H9 (cell line): ENCODE results near the gene SYNC. TPM values are rescaled to one million over a fixed set of nuclear protein-coding genes. Genes with fewer than 3 reads are reported as not detected.
A peak's percentile ranks its signal among the peaks of the same experiment; 100 is the strongest.

Source experiments
- DNase-seq: peaks from one replicate; pipeline ENCODE4 v3.0.0-alpha.2; 2017
- H2AFZ ChIP-seq: one replicate; pipeline ENCODE4 v1.6.1; 2013; ENCODE audit warnings: mild to moderate bottlenecking, low read length, control low read depth, moderate library complexity
- H2AK5ac ChIP-seq: 2 replicates; pipeline ENCODE4 v1.6.1; 2013; ENCODE audit warnings: low read length, control low read depth, mixed read lengths; ENCODE audit not compliant: insufficient read length
- H2BK120ac ChIP-seq: one replicate; pipeline ENCODE4 v1.6.1; 2013; ENCODE audit warnings: low read depth, mild to moderate bottlenecking, low read length, control low read depth, inconsistent platforms; ENCODE audit not compliant: poor library complexity, severe bottlenecking
- H2BK12ac ChIP-seq: 2 replicates; pipeline ENCODE4 v1.6.1; 2013; ENCODE audit warnings: low read length, control low read depth, mixed read lengths, low read depth; ENCODE audit not compliant: insufficient read length
- H2BK15ac ChIP-seq: 2 replicates; pipeline ENCODE4 v1.6.1; 2013; ENCODE audit warnings: low read depth, low read length, control low read depth
- H2BK20ac ChIP-seq: one replicate; pipeline ENCODE4 v1.6.1; 2013; ENCODE audit warnings: low read depth, mild to moderate bottlenecking, low read length, control low read depth, inconsistent platforms; ENCODE audit not compliant: poor library complexity, severe bottlenecking
- H2BK5ac ChIP-seq: 2 replicates; pipeline ENCODE4 v1.6.1; 2013; ENCODE audit warnings: low read length, control low read depth, mixed read lengths; ENCODE audit not compliant: insufficient read length
- H3K14ac ChIP-seq: 2 replicates; pipeline ENCODE4 v1.6.1; 2013; ENCODE audit warnings: low read length, control low read depth; ENCODE audit not compliant: insufficient read depth
- H3K18ac ChIP-seq: 2 replicates; pipeline ENCODE4 v1.6.1; 2013; ENCODE audit warnings: low read depth, mild to moderate bottlenecking, mixed read lengths, low read length, control low read depth; ENCODE audit not compliant: insufficient read length
- H3K23ac ChIP-seq: 2 replicates; pipeline ENCODE4 v1.6.1; 2013; ENCODE audit warnings: low read length, control low read depth, mixed read lengths, low read depth; ENCODE audit not compliant: insufficient read length
- H3K23me2 ChIP-seq: 2 replicates; pipeline ENCODE4 v1.6.1; 2013; ENCODE audit warnings: low read depth, mild to moderate bottlenecking, mixed read lengths, low read length, control low read depth; ENCODE audit not compliant: insufficient read length, poor library complexity, severe bottlenecking
- H3K27ac ChIP-seq: 2 replicates; pipeline ENCODE4 v1.5.1; 2013; ENCODE audit warnings: low read length, control low read depth, mixed read lengths, low read depth; ENCODE audit not compliant: insufficient read length
- H3K27me3 ChIP-seq: 2 replicates; pipeline ENCODE4 v1.6.1; 2013; ENCODE audit warnings: low read length, control low read depth, inconsistent platforms; ENCODE audit not compliant: insufficient read depth
- H3K4ac ChIP-seq: 2 replicates; pipeline ENCODE4 v1.6.1; 2013; ENCODE audit warnings: low read depth, mild to moderate bottlenecking, control low read depth, inconsistent platforms, low read length, moderate library complexity
- H3K4me1 ChIP-seq: 2 replicates; pipeline ENCODE4 v1.6.1; 2013; ENCODE audit warnings: low read length, control low read depth, inconsistent platforms; ENCODE audit not compliant: insufficient read depth
- H3K4me2 ChIP-seq: 2 replicates; pipeline ENCODE4 v1.6.1; 2013; ENCODE audit warnings: low read length, control low read depth, mixed read lengths; ENCODE audit not compliant: insufficient read length, insufficient read depth
- H3K56ac ChIP-seq: 2 replicates; pipeline ENCODE4 v1.6.1; 2013; ENCODE audit warnings: low read depth, mild to moderate bottlenecking, mixed read lengths, low read length, control low read depth; ENCODE audit not compliant: insufficient read length
- H3K79me1 ChIP-seq: 2 replicates; pipeline ENCODE4 v1.6.1; 2013; ENCODE audit warnings: low read depth, mild to moderate bottlenecking, moderate library complexity, low read length, control low read depth, inconsistent platforms; ENCODE audit not compliant: insufficient read depth, poor library complexity, severe bottlenecking
- H3K79me2 ChIP-seq: 2 replicates; pipeline ENCODE4 v1.6.1; 2013; ENCODE audit warnings: low read length, control low read depth, inconsistent platforms; ENCODE audit not compliant: insufficient read depth
- H3K9ac ChIP-seq: 2 replicates; pipeline ENCODE4 v1.6.1; 2013; ENCODE audit warnings: low read length, control low read depth, mixed read lengths; ENCODE audit not compliant: insufficient read length; ENCODE audit errors: extremely low read depth
- H3K9me3 ChIP-seq: one replicate; pipeline ENCODE4 v1.6.1; 2013; ENCODE audit warnings: low read depth, low read length, inconsistent platforms; ENCODE audit not compliant: control insufficient read depth
- H3T11ph ChIP-seq: one replicate; pipeline ENCODE4 v1.6.1; 2013; ENCODE audit warnings: mild to moderate bottlenecking, low read length, control low read depth, inconsistent platforms
- H4K20me1 ChIP-seq: one replicate; pipeline ENCODE4 v1.6.1; 2013; ENCODE audit not compliant: control insufficient read depth, insufficient read length, insufficient read depth
- H4K5ac ChIP-seq: 2 replicates; pipeline ENCODE4 v1.6.1; 2013; ENCODE audit warnings: low read depth, mild to moderate bottlenecking, mixed read lengths, low read length, control low read depth; ENCODE audit not compliant: insufficient read length
- H4K8ac ChIP-seq: replicated peaks from 2 replicates; pipeline ENCODE4 v1.6.1; 2013; ENCODE audit warnings: low read length, control low read depth, mixed read lengths, low read depth; ENCODE audit not compliant: insufficient read length
- H4K91ac ChIP-seq: 2 replicates; pipeline ENCODE4 v1.6.1; 2013; ENCODE audit warnings: low read depth, mild to moderate bottlenecking, moderate library complexity, mixed read lengths, low read length, control low read depth; ENCODE audit not compliant: insufficient read length
- H3K27ac Mint-ChIP-seq, 3 experiments: 2 replicates in 2 of 3; 3 replicates in 1 of 3; pipeline ENCODE4 v1.8.0; 2020 to 2021; ENCODE audit warnings: mixed read lengths in 3 of 3, mild to moderate bottlenecking in 1 of 3, moderate library complexity in 1 of 3
- H3K27me3 Mint-ChIP-seq: 2 replicates; pipeline ENCODE4 v1.8.0; 2021; ENCODE audit warnings: low read depth, mild to moderate bottlenecking, moderate library complexity, mixed read lengths
- H3K36me3 Mint-ChIP-seq, 3 experiments: 2 replicates in 2 of 3; 3 replicates in 1 of 3; pipeline ENCODE4 v1.8.0; 2020 to 2021; ENCODE audit warnings: low read depth in 3 of 3, mixed read lengths in 3 of 3; ENCODE audit not compliant: insufficient read depth in 1 of 3
- H3K4me1 Mint-ChIP-seq, 2 experiments: 2 replicates each; pipeline ENCODE4 v1.8.0; 2020; ENCODE audit warnings: mixed read lengths in 2 of 2
- H3K4me3 Mint-ChIP-seq, 2 experiments: 2 replicates in 1 of 2; 3 replicates in 1 of 2; pipeline ENCODE4 v1.8.0; 2020 to 2021; ENCODE audit warnings: mild to moderate bottlenecking in 2 of 2, mixed read lengths in 2 of 2, moderate library complexity in 1 of 2
- H3K9me3 Mint-ChIP-seq, 2 experiments: 2 replicates in 1 of 2; 3 replicates in 1 of 2; pipeline ENCODE4 v1.8.0; 2020; ENCODE audit warnings: mild to moderate bottlenecking in 2 of 2, mixed read lengths in 2 of 2, moderate library complexity in 1 of 2
- WGBS: extraction: QIAGEN DNeasy Blood & Tissue Kit; methylation state at CpG from one replicate; pipeline ENCODE4 v1.1.7; 2013; ENCODE audit warnings: missing lambda C conversion rate, low lambda C conversion rate, mixed read lengths; ENCODE audit not compliant: insufficient read length; ENCODE audit errors: extremely low coverage; 5-methylcytosine and 5-hydroxymethylcytosine counted together
- total RNA-seq: library from RNA; stranded (reverse); gene quantifications from 2 replicates; pipeline ENCODE4 v1.2.1, GENCODE V29; 2021
- TF ChIP-seq, protein P1 (sequence below): fragments of 200-600 bp; sonication (generic); conservative IDR thresholded peaks from 3 replicates; pipeline ENCODE4 v1.8.0; 2021; ENCODE audit warnings: antibody characterized with exemption, mild to moderate bottlenecking

Gene SYNC
- total RNA-seq, 1 experiment from 2014 or later = 0.15 TPM

DNA sequence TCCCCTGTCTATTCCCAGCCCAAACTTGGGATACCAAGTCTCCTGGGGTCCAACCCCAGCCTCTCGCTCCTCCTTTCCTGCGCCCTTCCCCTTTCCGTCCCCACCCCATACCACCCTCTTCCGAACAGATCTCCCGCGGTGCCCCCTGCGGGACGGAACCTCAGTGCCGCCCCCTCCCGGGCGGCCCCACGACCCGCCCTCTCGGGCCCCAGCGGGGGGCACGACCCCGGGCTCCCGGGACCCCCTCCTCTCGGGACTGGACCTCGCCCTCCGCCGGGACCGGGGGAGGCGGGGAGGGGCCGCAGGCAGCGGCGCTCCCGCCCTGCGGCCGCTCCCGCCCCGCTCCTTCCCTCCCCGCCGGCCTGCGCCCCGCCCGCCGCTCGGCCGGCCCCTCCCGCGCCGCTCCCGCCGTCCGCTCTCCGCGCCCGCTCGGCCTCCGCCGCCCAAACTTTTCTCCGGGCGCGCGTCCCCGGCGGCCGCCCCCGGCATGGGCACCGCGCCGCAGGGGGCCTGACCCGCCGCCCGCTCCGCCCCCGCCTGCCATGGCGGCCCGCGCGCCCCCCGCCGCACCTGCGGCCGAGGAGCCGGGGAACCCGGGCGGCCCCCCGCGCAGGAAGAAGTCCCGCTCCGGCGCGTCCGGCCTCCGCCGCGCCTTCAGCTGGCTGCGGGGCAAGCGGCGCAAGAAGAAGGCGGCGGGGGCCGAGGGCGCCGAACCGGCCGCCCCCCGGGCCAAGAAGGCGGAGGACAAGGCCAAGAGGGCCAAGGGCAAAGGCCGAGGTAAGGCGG, 39.0 kb upstream of the SYNC start:
- H3K4me3 Mint-ChIP-seq = peak overlapping the region; percentile 75 to 92
- H3K79me2 ChIP-seq = no peaks in the 10 kb centered on the region
- no peak overlapping the region for H3K4ac ChIP-seq
- H3K9me3 Mint-ChIP-seq = no peaks in the 10 kb centered on the region
- H2AFZ ChIP-seq = no peak overlapping the region
- no peak overlapping the region for H4K91ac ChIP-seq
- H3K4me1 Mint-ChIP-seq = peaks cover 42 to 45% of the 10 kb centered on the region in 2 experiments
- H3K14ac ChIP-seq = peak overlapping the region; percentile 60
- H2BK12ac ChIP-seq = no peak overlapping the region
- no peaks in the 10 kb centered on the region; the same call in 1 of the 2 replicates for H3K27me3 ChIP-seq
- H3K56ac ChIP-seq = no peak overlapping the region
- H3K27me3 Mint-ChIP-seq = peaks cover 24% of the 10 kb centered on the region
- WGBS = no CpG with 5 or more reads among the region's 103 CpGs
- H4K5ac ChIP-seq = no peak overlapping the region
- no peaks in the 10 kb centered on the region for H4K20me1 ChIP-seq
- peaks cover 0 to 10% (median 3%) of the 10 kb centered on the region in 3 experiments; a peak in 4 of 7 replicates for H3K36me3 Mint-ChIP-seq
- H2AK5ac ChIP-seq = no peak overlapping the region
- peak overlapping the region; percentile 74 for H3K4me2 ChIP-seq
- no peak overlapping the region for H2BK120ac ChIP-seq
- no peak overlapping the region for H2BK15ac ChIP-seq
- H2BK5ac ChIP-seq = no peak overlapping the region
- no peak overlapping the region for H3K9ac ChIP-seq
- no peak overlapping the region for H3K27ac ChIP-seq
- peaks cover 3% of the 10 kb centered on the region for H3K23me2 ChIP-seq
- no peak for DNase-seq
- H2BK20ac ChIP-seq = no peak overlapping the region
- H3T11ph ChIP-seq = no peak overlapping the region
- TF ChIP-seq, protein P1, sequence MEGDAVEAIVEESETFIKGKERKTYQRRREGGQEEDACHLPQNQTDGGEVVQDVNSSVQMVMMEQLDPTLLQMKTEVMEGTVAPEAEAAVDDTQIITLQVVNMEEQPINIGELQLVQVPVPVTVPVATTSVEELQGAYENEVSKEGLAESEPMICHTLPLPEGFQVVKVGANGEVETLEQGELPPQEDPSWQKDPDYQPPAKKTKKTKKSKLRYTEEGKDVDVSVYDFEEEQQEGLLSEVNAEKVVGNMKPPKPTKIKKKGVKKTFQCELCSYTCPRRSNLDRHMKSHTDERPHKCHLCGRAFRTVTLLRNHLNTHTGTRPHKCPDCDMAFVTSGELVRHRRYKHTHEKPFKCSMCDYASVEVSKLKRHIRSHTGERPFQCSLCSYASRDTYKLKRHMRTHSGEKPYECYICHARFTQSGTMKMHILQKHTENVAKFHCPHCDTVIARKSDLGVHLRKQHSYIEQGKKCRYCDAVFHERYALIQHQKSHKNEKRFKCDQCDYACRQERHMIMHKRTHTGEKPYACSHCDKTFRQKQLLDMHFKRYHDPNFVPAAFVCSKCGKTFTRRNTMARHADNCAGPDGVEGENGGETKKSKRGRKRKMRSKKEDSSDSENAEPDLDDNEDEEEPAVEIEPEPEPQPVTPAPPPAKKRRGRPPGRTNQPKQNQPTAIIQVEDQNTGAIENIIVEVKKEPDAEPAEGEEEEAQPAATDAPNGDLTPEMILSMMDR = peak; percentile 56
- H3K4me1 ChIP-seq = peaks cover 3% of the 10 kb centered on the region; the same call in 1 of the 2 replicates
- H3K27ac Mint-ChIP-seq = 0 out of 7 replicates have a peak overlapping the region, but pooled peaks of 1 of the 3 experiments have one; percentile 74
- H3K23ac ChIP-seq = no peak overlapping the region
- H3K79me1 ChIP-seq = no peaks in the 10 kb centered on the region
- H4K8ac ChIP-seq = no peak overlapping the region
- no peaks in the 10 kb centered on the region for H3K9me3 ChIP-seq
- peak overlapping the region; percentile 36 for H3K18ac ChIP-seq
